Epidermal melanocyte (primary cell): ENCODE results near the gene ZIC5.

Source experiments
- DNase-seq: peaks from one replicate; pipeline ENCODE4 v3.0.0; 2011; ENCODE audit warnings: low spot score; ENCODE audit not compliant: insufficient read length

The ZIC5 gene

GRCh38 chr13:99971576-99972189 lies at the start of gene ZIC5:
TSS of gene ZIC5 (minus strand) at chr13:99971767. CDS start at chr13:99971603, 164 bp downstream.
- DNase-seq, result no peak

DNA sequence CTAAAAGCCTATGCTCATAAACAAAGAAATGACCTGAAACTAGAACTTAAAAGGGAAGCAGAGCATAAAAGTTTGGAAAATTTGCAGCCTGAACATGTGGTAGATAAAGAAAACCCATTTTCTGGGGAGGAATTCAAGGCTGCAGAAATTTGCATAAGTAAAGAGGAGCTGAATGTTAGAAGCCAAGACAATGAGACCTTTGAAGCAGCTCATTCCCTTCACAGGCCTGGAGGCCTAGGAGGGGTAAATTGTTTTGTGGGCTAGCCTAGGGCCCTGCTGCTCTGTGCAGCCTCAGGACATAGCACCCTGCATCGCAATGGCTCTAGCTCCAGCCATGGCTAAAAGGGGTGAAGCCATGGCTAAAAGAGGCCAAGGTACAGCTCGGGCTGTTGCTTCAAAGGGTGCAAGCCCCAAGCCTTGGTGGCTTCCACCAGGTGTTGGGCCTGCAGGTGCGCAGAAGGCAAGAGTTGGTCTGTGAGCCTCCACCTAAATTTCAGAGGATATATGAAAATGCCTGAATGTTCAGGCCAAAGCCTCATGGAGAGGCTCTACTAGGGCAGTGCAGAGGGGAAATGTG lies 48.3 kb upstream of the ZIC5 start:
- no peak for DNase-seq

- DNase-seq, result no peak
Observed at GRCh38 chr13:100014621-100015020, 43.1 kb upstream of the ZIC5 start.

DNA sequence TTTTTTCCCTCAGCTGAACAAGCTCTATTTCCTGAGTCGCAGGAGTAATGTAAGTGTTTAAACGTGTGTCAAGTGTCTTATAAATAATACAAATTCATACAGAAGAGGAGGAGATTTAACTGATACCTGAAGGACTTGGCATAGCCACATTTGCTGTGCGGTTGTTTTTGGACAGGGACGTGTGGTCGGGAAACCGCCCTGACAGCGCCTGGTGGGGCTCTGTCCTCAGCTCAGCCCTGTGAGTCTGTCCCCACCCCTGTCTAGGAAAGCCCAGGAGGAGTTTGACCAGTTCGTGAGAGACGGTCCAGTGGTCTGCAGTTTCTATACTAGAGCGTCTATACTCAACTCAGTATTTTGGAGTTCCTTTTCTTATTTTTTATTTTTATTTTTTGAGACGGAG lies 26.7 kb upstream of the ZIC5 start:
- no peak for DNase-seq

DNA sequence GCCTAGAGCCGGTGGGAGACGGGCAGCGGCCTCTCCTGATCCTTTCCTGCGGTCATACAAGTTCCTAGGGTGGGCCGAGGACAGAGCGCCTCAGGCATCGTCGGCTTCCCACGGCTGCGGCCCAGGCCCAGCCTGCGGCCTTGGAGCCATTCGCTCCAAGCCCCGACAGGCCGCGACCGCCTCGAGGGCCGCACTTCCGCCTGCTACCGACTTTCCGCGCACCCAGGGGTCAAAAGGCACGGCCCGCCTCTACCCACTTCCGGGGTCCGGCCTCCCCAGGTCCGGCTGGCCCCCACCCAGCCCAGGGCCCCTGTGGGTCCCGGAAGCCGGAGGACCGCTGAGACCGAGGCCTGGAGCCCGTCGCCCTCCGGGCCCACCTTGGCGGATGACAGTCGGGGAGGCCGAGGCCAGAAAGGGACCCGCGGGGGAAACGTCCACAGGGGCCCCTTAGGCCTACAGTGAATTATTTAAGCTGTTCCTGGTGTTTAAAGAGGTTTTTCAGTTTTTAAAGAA lies 26.2 kb upstream of the ZIC5 start:
- no peak for DNase-seq

DNA sequence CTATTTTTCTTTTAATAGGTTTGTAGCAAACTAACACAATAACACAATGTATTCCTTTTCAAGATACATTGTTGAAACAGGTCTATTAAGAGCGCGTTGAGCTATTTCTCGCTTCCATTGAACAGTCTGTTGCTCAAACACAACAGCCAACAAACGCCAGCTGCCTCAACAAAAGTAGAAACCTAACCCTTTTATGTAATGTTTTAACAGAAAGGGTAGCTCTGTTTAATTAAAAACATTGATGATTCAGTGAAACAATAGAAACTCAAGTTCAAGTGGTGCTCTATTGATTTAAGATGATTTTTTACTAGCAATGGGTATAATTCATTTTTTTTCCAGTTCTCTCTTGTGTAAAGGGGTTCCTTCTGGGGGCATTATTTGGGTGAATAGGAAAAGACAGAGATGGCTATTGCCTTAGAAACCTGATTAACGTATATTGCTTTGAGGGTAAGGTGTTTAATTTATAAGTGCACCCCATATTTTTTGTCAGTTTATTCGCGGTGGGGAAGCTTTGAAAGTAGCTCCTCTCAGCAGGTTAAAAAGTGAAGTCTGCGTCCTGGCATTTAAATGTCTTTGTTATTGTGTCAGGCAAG lies 24.9 kb upstream of the ZIC5 start:
- no peak for DNase-seq

DNA sequence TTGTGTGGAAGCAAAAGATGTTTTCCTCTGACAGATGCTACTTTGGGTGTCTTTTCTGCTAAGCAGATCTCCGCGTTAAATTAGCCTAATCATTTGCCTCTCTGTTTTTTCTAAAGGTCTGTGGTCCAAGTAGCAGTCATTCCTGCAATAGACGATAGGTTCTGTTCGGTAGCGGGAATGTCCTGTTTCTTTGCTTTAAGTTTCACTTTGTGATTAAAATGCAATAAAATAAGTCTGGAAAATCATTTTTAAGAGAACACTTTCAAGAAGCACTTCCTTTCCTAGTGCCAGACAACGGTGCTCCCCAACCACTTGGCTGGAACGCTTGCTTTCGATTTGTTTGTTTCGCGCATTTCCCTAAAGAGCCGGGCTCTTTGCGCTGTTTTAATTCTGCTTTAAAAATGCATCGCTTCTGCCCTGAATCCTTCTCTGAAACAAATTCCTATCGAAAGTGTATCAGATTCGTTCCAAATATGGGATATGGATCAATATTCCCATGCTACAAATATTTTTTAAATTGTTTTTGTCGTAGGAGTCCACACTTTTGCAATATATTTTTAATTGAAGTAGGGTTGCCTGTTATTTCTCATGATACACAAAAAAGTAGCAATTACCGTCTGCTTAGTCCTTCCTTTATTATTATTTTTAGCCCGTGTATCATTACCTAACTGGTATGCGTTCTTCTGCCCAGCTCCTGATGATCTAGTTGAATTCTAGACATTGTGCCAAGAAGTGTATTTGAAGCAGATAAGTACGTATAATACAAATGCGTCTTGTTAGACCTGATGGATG lies 24.2 kb upstream of the ZIC5 start:
- no peak for DNase-seq

GRCh38 chr13:99995104-99995588 lies 23.6 kb upstream of the ZIC5 start:
- DNase-seq, result no peak

DNA sequence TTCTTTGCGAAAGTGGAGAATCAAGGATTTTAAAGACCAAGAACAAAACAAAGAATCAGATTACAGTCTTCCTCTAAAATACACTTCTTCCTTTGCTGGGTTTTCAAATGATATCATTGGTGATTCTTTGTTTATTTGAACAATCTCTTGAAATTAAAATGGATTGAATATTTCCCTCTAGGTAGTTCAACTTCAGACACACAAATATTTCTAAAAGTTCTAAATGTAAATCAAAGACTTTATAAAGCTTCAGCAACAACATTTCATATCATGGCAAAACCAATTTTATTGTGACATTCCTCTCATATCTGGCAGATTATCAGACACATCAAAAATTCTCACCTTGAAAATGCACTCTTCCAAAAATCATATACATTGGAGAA lies 23.1 kb upstream of the ZIC5 start:
- no peak for DNase-seq

DNA sequence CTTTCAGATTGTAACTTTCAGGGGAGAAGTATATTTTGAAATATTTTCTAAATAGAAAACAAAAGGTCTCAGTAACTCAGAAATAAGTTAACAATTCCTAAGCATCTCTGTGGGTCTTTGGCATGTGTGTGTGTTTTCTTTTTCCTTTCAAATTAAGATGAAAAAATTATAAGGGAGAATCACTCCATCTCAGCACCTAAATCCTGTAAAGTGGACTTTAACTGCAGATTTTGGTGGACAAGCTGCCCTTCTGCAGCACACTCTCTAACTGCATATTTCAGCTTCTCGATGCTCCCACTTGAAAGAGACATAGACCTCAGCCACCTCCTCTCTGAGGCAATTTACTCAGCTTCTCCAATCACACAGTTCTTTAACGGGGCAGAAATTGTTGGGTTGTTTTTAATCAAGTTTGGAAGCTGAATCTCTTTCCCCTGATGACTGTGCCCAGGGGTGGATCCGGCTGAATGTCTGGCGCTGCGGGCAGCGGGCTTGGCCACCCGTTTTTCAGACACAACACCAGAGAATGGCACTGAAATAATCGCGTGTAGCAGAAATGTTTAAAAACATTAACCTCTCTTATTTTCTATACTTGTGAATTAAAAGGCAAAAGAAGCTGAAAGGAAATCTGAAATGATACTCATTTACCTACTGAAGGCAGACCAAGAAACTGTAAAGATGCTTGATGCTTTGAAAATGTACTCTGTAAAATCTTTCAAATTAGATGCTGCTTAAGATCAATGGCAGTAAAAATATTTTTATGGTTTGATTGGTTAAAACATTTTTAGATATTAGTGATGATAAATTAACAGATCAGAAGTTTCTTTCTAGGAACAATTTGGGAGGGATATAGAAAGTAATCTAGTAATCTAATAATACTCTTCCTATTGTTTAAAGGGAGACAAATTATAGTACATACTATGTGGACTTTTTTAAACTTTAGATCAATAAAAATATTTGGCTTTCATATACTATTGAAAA lies 22.4 kb upstream of the ZIC5 start:
- DNase-seq, result no peak

- no peak for DNase-seq
Observed at GRCh38 chr13:99992949-99993351, 21.4 kb upstream of the ZIC5 start.

- DNase-seq, result no peak
Observed at GRCh38 chr13:99991828-99992775, 20.5 kb upstream of the ZIC5 start.

DNA sequence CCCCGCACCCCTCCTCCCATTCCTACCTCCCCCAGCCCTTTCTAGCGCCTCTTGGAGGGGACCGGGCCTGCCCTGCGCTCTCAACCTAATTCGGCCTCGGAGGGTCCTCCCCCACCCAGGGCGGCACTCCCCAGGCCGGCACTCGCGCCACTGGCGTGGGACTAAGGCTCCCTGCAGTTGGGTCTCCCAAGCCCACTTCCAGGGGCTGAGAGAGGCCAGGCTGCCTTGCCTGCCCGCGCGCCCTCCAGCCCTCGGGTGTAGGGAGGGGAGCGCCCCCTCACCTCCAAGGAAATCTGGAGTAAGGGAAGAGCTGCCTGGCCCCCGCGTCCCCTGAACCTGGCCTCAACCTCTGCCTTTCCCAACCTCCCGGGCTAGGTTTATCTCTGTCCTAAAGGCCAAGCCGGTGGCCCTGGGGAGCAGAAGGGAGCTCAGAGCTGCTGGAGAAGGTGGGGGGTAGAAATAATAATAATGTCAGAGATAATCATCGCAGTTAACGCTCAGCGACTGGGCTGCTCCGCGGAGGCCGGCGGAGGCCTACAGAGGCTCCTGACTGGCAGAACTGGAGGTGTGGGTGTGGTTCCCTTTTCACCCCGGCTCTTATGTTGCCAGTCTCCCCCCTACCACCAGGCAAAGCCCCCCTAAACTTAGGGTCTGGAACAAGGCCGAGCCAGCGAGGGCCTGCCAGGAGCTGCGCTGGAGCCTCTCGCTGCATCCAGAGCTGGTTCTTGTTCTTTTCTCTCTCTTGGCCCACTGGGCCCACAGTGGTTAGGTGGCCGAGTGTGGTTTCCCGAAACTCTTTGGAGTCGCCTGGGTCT lies 19.7 kb upstream of the ZIC5 start:
- no peak for DNase-seq

- no peak for DNase-seq
Observed at GRCh38 chr13:99990126-99990977, 18.8 kb upstream of the ZIC5 start.

GRCh38 chr13:99989276-99990125 lies 17.9 kb upstream of the ZIC5 start:
- no peak for DNase-seq

DNA sequence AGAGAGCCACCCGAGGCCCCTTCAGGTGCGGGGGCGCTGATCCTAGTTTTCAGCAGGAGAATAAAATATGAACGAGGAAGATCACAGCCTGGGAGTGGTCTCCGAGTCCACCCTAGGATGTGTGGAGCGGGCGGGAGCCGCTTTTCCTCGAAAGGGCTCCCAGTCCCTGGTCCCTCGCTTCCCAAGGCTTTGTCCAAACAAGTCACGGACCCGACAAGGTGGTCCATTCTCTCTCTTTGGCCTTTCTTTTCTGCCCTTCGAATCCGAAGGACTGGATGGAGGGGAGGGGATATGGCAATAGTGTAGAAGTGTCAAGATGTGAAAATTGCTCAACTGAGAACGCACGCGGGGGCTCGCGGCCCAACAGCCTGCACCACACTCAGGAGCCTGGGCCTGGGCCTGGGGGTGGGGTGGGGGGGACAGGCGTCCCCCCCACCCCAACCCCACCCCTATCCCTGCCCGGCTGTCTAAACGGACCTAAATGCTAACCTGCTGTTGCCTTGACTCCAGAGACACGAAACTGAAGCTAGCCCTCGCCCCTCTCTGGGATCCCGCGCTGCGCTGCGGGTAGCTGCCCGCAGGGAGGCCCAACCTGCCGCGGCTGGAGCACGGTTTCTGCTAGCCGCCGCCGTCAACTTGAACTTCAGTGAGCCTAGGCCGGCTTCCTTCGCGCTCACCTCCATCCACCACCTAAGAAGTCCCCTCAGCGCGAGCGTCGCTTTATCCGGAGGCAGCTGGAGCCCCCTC lies 17.1 kb upstream of the ZIC5 start:
- no peak for DNase-seq
